Measurements from ENCODE around the gene PRG2.
"Not testable (repeated sequence)": the region's sequence is repeated elsewhere in the genome, so short reads cannot be mapped to it uniquely, and the experiment has no call there.

PRG2 gene

GRCh38 chr11:57364851-57365660 lies 25.4 kb downstream of the PRG2 start:
- DNase-seq (ENCODE audit: low read depth): no peak

GRCh38 chr11:57363131-57364080 lies 27.0 kb downstream of the PRG2 start:
- DNase-seq (ENCODE audit: low read depth): no peak

GRCh38 chr11:57361926-57362325 lies 28.5 kb downstream of the PRG2 start:
- DNase-seq (ENCODE audit: low read depth): no peak

- not testable (repeated sequence) for DNase-seq (ENCODE audit: low read depth)
These were observed 29.0 kb downstream of the PRG2 start for GRCh38 chr11:57361420-57361819.

GRCh38 chr11:57360991-57361390 lies 29.5 kb downstream of the PRG2 start:
- no peak for DNase-seq (ENCODE audit: low read depth)

- DNase-seq (ENCODE audit: low read depth): no peak
These were observed 30.4 kb downstream of the PRG2 start for GRCh38 chr11:57359896-57360690.

GRCh38 chr11:57359396-57359795 lies 31.1 kb downstream of the PRG2 start:
- no peak for DNase-seq (ENCODE audit: low read depth)

- no peak for DNase-seq (ENCODE audit: low read depth)
These were observed 31.5 kb downstream of the PRG2 start for GRCh38 chr11:57358991-57359390.

GRCh38 chr11:57358543-57358961 lies 31.9 kb downstream of the PRG2 start:
- no peak for DNase-seq (ENCODE audit: low read depth)

- no peak for DNase-seq (ENCODE audit: low read depth)
These were observed 32.6 kb downstream of the PRG2 start for GRCh38 chr11:57357856-57358255.

GRCh38 chr11:57357310-57357709 lies 33.1 kb downstream of the PRG2 start:
- DNase-seq (ENCODE audit: low read depth): no peak

- DNase-seq (ENCODE audit: low read depth): no peak
These were observed 34.2 kb downstream of the PRG2 start for GRCh38 chr11:57356268-57356667.

- no peak for DNase-seq (ENCODE audit: low read depth)
These were observed 35.8 kb downstream of the PRG2 start for GRCh38 chr11:57354699-57355098.

GRCh38 chr11:57353852-57354251 lies 36.6 kb downstream of the PRG2 start:
- DNase-seq (ENCODE audit: low read depth): no peak

- DNase-seq (ENCODE audit: low read depth): no peak
These were observed 37.0 kb downstream of the PRG2 start for GRCh38 chr11:57353446-57353845.

GRCh38 chr11:57353036-57353435 lies 37.4 kb downstream of the PRG2 start:
- DNase-seq (ENCODE audit: low read depth): no peak

GRCh38 chr11:57349491-57350274 lies 40.8 kb downstream of the PRG2 start:
- no peak for DNase-seq (ENCODE audit: low read depth)

GRCh38 chr11:57348636-57349313 lies 41.7 kb downstream of the PRG2 start:
- DNase-seq (ENCODE audit: low read depth): no peak

GRCh38 chr11:57348052-57348451 lies 42.4 kb downstream of the PRG2 start:
- DNase-seq (ENCODE audit: low read depth): no peak

GRCh38 chr11:57347336-57347735 lies 43.1 kb downstream of the PRG2 start:
- DNase-seq (ENCODE audit: low read depth): no peak
